HT1080 (cell line): ENCODE data around the gene PARD3B. TPM values are rescaled to one million over a fixed set of nuclear protein-coding genes. Genes with fewer than 3 reads are reported as not detected.

Experiments
- DNase-seq: peaks from one replicate; pipeline ENCODE4 v3.0.0-alpha.2; 2015; ENCODE audit warnings: low read depth
- total RNA-seq: library from RNA; depleted of rRNA; stranded (reverse); fragments of >200 nt; shearing (Covaris generic); gene quantifications from 2 replicates; pipeline ENCODE4 v1.2.3, GENCODE V29; 2014

Gene PARD3B
- total RNA-seq, 1 experiment from 2014 or later, result 2.2 TPM

- DNase-seq, result no peak
Measured at GRCh38 chr2:204581946-204582345, 36.7 kb downstream of the PARD3B start.

DNA sequence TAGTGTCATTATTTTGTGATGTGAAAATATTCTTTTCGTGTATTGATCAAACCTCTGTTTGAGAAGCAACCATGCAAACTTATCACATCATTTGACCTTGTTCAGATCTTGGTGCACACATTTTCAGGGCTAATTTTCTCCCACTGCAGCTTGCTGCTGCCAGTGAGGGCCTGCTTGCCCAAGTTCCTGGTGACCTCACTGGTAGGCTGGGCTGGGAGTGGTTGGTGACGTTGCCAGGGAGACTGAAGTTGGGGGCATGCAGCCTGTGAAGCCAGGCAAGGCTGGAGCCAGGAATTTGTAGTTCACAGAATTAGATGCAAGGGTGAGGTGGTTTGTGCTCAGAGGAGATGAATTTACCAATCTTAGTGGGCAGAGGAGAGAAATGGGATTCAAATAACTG is 38.5 kb downstream of the PARD3B start:
- DNase-seq, result no peak

- no peak for DNase-seq
Measured at GRCh38 chr2:204585930-204586329, 40.7 kb downstream of the PARD3B start.

GRCh38 chr2:204586444-204587180 is 41.3 kb downstream of the PARD3B start:
- no peak for DNase-seq

- DNase-seq, result no peak
Measured at GRCh38 chr2:204590063-204590462, 44.8 kb downstream of the PARD3B start.

GRCh38 chr2:204591225-204591624 is 46.0 kb downstream of the PARD3B start:
- DNase-seq, result no peak

GRCh38 chr2:204604061-204604460 is 58.8 kb downstream of the PARD3B start:
- DNase-seq, result no peak

DNA sequence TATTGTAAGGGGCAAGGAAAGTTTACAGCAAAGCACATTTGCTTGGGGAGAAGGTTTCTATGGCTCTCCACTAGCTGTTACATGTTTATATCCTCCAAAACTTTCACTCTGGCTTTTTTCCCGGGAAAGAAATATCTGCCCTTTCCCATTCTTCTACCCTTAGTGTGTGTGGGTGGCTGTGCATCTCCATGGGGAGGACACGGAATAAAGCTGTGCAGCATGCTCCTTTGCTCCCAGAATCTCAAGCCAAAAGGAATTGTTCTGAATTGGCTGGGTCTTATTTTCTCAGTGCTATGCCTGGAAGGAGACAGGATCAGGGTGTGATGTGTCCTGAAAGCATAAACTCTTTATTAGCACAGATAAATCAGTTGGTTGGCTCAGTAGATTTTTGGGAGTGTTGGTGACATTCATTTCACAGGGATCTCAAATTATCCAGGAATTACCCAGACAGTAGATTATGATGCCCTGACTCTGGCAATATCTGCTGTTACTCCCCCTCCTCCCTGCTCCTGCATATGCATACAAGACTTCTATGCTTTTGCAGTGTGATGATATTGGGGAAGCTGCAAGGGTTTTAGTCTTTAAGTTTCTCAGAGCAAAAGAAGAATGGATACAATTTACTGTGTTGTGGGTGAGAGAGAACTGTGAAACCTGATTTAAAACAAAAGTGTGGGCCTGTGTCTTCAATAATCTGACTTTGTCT is 63.1 kb downstream of the PARD3B start:
- DNase-seq, result no peak

- no peak for DNase-seq
Measured at GRCh38 chr2:204611017-204611631, 65.8 kb downstream of the PARD3B start.

DNA sequence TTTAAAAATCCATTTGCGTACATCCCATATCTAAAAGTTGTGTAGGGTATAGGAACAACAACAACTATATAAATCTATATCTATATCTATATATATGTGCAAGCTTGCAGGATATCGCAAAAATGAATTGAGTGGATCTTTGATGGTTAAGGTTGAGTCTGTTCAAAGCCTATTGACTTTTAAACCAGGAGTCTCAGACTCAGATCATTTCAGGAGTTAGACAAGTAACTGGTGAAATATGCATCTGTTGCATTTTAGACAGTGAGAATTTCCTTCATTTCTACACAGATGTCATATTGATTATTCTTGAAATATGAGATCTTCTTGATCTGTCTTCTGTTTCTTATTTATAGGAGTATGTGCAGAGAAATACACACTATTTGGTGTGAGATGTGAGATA is 66.5 kb downstream of the PARD3B start:
- no peak for DNase-seq

- DNase-seq, result no peak
Measured at GRCh38 chr2:204613635-204614034, 68.4 kb downstream of the PARD3B start.

- no peak for DNase-seq
Measured at GRCh38 chr2:204615456-204615855, 70.2 kb downstream of the PARD3B start.

DNA sequence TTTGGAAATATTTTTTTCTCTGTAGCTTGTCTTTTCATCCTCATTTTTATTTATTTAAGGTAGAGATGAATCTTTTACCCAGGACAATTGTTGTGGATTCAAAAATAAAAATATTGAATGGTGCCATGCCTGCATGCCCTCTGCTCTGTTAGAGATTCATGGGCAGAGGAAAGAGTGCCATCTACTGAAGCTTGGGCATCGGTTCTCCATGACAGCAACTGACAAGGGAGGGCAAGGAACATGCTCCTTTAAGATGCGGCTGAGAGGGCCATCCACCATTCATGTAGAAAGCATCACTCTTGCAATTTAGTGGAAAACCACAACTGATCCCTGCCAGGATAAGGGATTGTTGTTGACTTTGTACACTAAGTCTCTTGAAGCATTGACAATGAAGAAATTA is 79.9 kb downstream of the PARD3B start:
- DNase-seq, result peak; percentile 16

DNA sequence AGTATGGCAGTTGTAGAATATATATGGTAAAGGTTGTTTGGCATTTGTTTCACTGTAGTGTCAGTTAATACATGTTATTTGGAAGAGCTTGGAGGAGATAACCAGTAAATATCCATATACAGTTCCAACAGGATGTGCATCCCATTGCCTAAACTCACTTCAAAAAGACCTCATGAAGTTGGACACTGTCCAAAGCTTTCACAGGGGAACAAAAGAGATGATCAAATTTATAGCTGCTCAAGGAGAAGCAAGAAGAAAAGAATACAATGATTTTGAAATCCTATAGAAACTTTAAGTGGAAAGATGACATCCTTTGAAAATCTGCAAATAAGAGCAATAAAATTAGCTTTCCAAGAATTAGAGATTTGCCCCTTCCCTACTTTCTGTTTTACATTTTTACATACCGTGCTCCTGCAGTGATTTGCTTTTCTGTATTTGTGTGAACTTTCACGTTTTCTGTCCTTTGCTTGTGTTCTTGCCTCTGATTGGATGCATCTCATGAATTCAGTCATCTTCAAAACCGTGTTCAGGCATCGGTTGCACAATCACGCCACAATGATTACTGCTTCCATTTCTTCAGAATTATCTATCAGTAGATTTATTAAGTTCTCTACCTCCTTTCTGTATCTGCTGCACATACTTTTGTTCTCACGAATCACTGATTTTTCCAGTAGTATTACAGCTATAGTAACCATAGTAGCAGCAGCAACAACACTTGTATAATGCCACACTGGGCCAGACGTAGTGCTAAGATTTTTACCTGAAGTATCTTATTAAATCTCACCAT is 83.8 kb downstream of the PARD3B start:
- DNase-seq, result peak; percentile 46

GRCh38 chr2:204632410-204632809 is 87.1 kb downstream of the PARD3B start:
- DNase-seq, result no peak

GRCh38 chr2:204634564-204634963 is 89.3 kb downstream of the PARD3B start:
- no peak for DNase-seq

DNA sequence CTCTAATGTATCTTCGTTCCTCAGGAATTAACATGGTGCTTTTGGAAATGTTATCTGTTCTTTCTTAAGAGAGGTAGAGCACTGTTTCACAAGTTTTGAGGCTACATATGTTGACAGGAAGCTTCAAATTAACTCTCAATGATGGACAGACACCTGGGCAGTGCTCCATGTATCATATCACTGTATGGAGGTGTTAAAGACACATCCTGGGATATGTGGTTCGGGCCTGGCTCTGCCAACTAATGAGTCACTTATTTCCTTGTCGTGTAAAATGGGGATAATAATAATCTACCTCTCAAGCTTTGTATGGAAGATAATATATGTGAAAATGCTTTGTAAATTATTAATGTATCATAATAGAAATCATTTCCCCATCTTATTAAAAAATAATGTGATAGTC is 90.2 kb downstream of the PARD3B start:
- DNase-seq, result peak; percentile 13

GRCh38 chr2:204638471-204639194 is 93.4 kb downstream of the PARD3B start:
- DNase-seq, result no peak

- no peak for DNase-seq
Measured at GRCh38 chr2:204643326-204643725, 98.1 kb downstream of the PARD3B start.

DNA sequence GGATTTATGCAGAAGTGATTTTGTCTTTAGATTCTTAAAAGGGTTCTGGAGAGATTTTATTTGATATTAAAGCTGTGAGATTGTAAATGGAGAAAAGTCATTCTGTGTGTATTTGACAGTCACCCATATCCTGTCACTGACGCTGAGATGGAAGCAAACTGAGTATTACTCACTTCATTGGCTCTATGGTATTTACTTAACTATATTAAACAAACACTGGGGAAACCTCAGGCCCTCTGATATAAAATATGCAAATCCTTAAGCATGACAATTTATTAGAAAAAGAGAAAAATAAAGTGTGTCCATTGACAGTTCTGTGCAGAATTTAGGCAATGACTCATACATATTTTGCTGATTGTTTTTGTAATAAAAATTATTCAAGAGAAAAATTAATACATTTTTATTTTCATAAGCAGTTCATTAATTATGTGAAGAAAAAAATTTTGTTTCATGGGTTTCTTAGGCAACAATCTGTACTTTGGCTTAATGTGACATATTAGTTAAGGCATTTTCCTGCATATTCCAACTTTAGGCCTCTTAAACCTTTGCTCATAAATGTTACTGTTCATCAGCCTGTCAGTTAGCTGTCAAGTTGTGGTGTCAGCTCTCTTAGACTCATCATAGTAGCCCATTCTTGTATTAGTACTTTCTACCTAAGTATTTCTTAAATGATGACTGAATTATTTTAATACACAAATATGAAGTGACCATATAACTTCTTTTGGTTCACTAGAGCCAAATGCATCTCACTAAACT is 99.9 kb downstream of the PARD3B start:
- DNase-seq, result peak; percentile 55
